Stomach smooth muscle (tissue), 2 donors: ENCODE results near the gene TENM4.
A peak's percentile ranks its signal among the peaks of the same experiment; 100 is the strongest.

ENCODE experiments used
- H3K27ac ChIP-seq: one replicate; pipeline ENCODE4 v1.7.0; 2013; ENCODE audit warnings: mild to moderate bottlenecking, low read length, inconsistent platforms
- H3K27me3 ChIP-seq, 2 donors: one replicate each; pipeline ENCODE4 v1.7.0; 2013; ENCODE audit warnings: low read length in 2 of 2; ENCODE audit not compliant: insufficient read depth in 2 of 2, control insufficient read depth in 1 of 2
- H3K36me3 ChIP-seq, 2 donors: one replicate each; pipeline ENCODE4 v1.7.0; 2013; ENCODE audit warnings: low read length in 2 of 2; ENCODE audit not compliant: control insufficient read depth in 2 of 2, insufficient read depth in 2 of 2
- H3K4me1 ChIP-seq: one replicate; pipeline ENCODE4 v1.7.0; 2013; ENCODE audit warnings: low read length; ENCODE audit not compliant: control insufficient read depth, insufficient read depth
- H3K4me3 ChIP-seq, 2 donors: one replicate each; pipeline ENCODE4 v1.7.0; 2013; ENCODE audit warnings: low read length in 2 of 2
- H3K9ac ChIP-seq, 2 donors: one replicate each; pipeline ENCODE4 v1.7.0; 2013; ENCODE audit warnings: low read length in 2 of 2, mild to moderate bottlenecking in 1 of 2
- H3K9me3 ChIP-seq, 2 donors: one replicate each; pipeline ENCODE4 v1.7.0; 2013; ENCODE audit warnings: low read length in 2 of 2; ENCODE audit not compliant: control insufficient read depth in 2 of 2
- donor health status: healthy.
- donor health status: Pancreatic carcinoma.

The TENM4 gene

GRCh38 chr11:79249295-79249993 lies 191.4 kb downstream of the TENM4 start:
- H3K36me3 ChIP-seq: no peaks in the 10 kb centered on the region
- no peaks in the 10 kb centered on the region for H3K9me3 ChIP-seq
- H3K4me1 ChIP-seq: no peaks in the 10 kb centered on the region
- H3K4me3 ChIP-seq: no peak overlapping the region
- H3K27ac ChIP-seq: no peak overlapping the region
- H3K9ac ChIP-seq: no peak overlapping the region
- H3K27me3 ChIP-seq: no peaks in the 10 kb centered on the region

GRCh38 chr11:79244798-79245197 lies 196.0 kb downstream of the TENM4 start:
- H3K4me1 ChIP-seq: no peaks in the 10 kb centered on the region
- H3K27me3 ChIP-seq: no peaks in the 10 kb centered on the region
- peak overlapping the region; percentile 6 for H3K27ac ChIP-seq
- no peaks in the 10 kb centered on the region for H3K36me3 ChIP-seq
- no peak overlapping the region for H3K9ac ChIP-seq
- no peaks in the 10 kb centered on the region for H3K9me3 ChIP-seq
- H3K4me3 ChIP-seq: no peak overlapping the region

- H3K9ac ChIP-seq: no peak overlapping the region
- no peaks in the 10 kb centered on the region for H3K4me1 ChIP-seq
- H3K27ac ChIP-seq: no peak overlapping the region
- no peaks in the 10 kb centered on the region for H3K36me3 ChIP-seq
- no peaks in the 10 kb centered on the region for H3K27me3 ChIP-seq
- H3K9me3 ChIP-seq: no peaks in the 10 kb centered on the region
- H3K4me3 ChIP-seq: no peak overlapping the region
Observed at GRCh38 chr11:79244241-79244772, 196.5 kb downstream of the TENM4 start.

- H3K4me1 ChIP-seq: no peaks in the 10 kb centered on the region
- no peaks in the 10 kb centered on the region for H3K9me3 ChIP-seq
- H3K36me3 ChIP-seq: no peaks in the 10 kb centered on the region
- H3K27ac ChIP-seq: no peak overlapping the region
- no peak overlapping the region for H3K4me3 ChIP-seq
- no peaks in the 10 kb centered on the region for H3K27me3 ChIP-seq
- no peak overlapping the region for H3K9ac ChIP-seq
Observed at GRCh38 chr11:79243422-79244210, 197.2 kb downstream of the TENM4 start.

GRCh38 chr11:79242616-79243015 lies 198.2 kb downstream of the TENM4 start:
- no peaks in the 10 kb centered on the region for H3K27me3 ChIP-seq
- H3K36me3 ChIP-seq: no peaks in the 10 kb centered on the region
- H3K4me3 ChIP-seq: no peak overlapping the region
- H3K9ac ChIP-seq: no peak overlapping the region
- no peak overlapping the region for H3K27ac ChIP-seq
- peaks cover 6% of the 10 kb centered on the region for H3K4me1 ChIP-seq
- no peaks in the 10 kb centered on the region for H3K9me3 ChIP-seq

- Histone ChIP-seq H3K9me3 (no peaks in the 10 kb centered on the region), H3K4me3 (no peak overlapping the region), H3K27me3 (no peaks in the 10 kb centered on the region), H3K4me1 (peaks cover 6% of the 10 kb centered on the region), H3K9ac (no peak overlapping the region), H3K27ac (no peak overlapping the region), H3K36me3 (no peaks in the 10 kb centered on the region)
Observed at GRCh38 chr11:79241852-79242241, 199.0 kb downstream of the TENM4 start.

- no peaks in the 10 kb centered on the region for H3K9me3 ChIP-seq
- H3K27me3 ChIP-seq: no peaks in the 10 kb centered on the region
- no peak overlapping the region for H3K27ac ChIP-seq
- H3K36me3 ChIP-seq: no peaks in the 10 kb centered on the region
- no peak overlapping the region for H3K9ac ChIP-seq
- H3K4me3 ChIP-seq: no peak overlapping the region
- peaks cover 6% of the 10 kb centered on the region for H3K4me1 ChIP-seq
Observed at GRCh38 chr11:79241205-79241851, 199.5 kb downstream of the TENM4 start.

GRCh38 chr11:79237703-79238102 lies 203.1 kb downstream of the TENM4 start:
- Histone ChIP-seq H3K36me3 (no peaks in the 10 kb centered on the region), H3K4me3 (no peak overlapping the region), H3K9ac (no peak overlapping the region), H3K27me3 (peaks cover 0 to 3% of the 10 kb centered on the region in 2 donors), H3K27ac (no peak overlapping the region), H3K9me3 (no peaks in the 10 kb centered on the region), H3K4me1 (peaks cover 6% of the 10 kb centered on the region)

GRCh38 chr11:79237091-79237490 lies 203.7 kb downstream of the TENM4 start:
- Histone ChIP-seq H3K4me1 (peaks cover 6% of the 10 kb centered on the region), H3K36me3 (no peaks in the 10 kb centered on the region), H3K27me3 (peaks cover 0 to 3% of the 10 kb centered on the region in 2 donors), H3K9ac (no peak overlapping the region), H3K9me3 (no peaks in the 10 kb centered on the region), H3K27ac (no peak overlapping the region), H3K4me3 (no peak overlapping the region)

GRCh38 chr11:79236541-79236971 lies 204.3 kb downstream of the TENM4 start:
- H3K27ac ChIP-seq: no peak overlapping the region
- H3K27me3 ChIP-seq: peaks cover 0 to 3% of the 10 kb centered on the region in 2 donors
- no peaks in the 10 kb centered on the region for H3K36me3 ChIP-seq
- no peaks in the 10 kb centered on the region for H3K9me3 ChIP-seq
- H3K9ac ChIP-seq: no peak overlapping the region
- H3K4me1 ChIP-seq: peaks cover 6% of the 10 kb centered on the region
- no peak overlapping the region for H3K4me3 ChIP-seq
